A673 (cell line): ENCODE measurements around the gene LPP. TPM values are rescaled to one million over a fixed set of nuclear protein-coding genes. Genes with fewer than 3 reads are reported as not detected.

ENCODE experiments used
- BruUV-seq: library from RNA; stranded (reverse); fragments of 400-500 nt; replicated peaks from 2 replicates; lab custom pipeline; 2021; lab: Mats Ljungman, UMichigan
- CTCF ChIA-PET: fragments of 300-600 bp; sonication (Branson Sonifier 250); formaldehyde crosslinking; loops from one replicate; lab custom pipeline; 2022; ENCODE audit warnings: antibody characterized with exemption; lab: Charles Lee
- POLR2A ChIA-PET: fragments of 300-600 bp; sonication (Branson Sonifier 250); formaldehyde crosslinking; loops from one replicate; lab custom pipeline; 2022; ENCODE audit warnings: antibody characterized with exemption; ENCODE audit not compliant: low non-redundant PET; lab: Charles Lee
- DNase-seq: peaks from one replicate; pipeline ENCODE4 v3.0.0-alpha.2; 2015; ENCODE audit warnings: low spot score
- H3K27ac ChIP-seq: fragments of 200-600 bp; sonication (generic); 2 replicates; pipeline ENCODE4 v1.5.1; 2016; ENCODE audit warnings: mixed run types, low read depth, mild to moderate bottlenecking, mixed read lengths, antibody characterized with exemption, low read length; ENCODE audit not compliant: poor library complexity, severe bottlenecking
- H3K27me3 ChIP-seq: fragments of 200-600 bp; sonication (generic); replicated peaks from 2 replicates; pipeline ENCODE4 v1.6.1; 2017; ENCODE audit warnings: mixed run types, low read depth, mild to moderate bottlenecking, mixed read lengths, antibody characterized with exemption, low read length; ENCODE audit not compliant: insufficient read depth, poor library complexity
- H3K36me3 ChIP-seq: fragments of 200-600 bp; sonication (generic); 2 replicates; pipeline ENCODE4 v1.6.1; 2016; ENCODE audit warnings: mixed run types, mild to moderate bottlenecking, mixed read lengths, antibody characterized with exemption, low read length; ENCODE audit not compliant: insufficient read depth, poor library complexity, severe bottlenecking
- H3K4me1 ChIP-seq: fragments of 200-600 bp; sonication (generic); 2 replicates; pipeline ENCODE4 v1.6.1; 2017; ENCODE audit warnings: mixed run types, mild to moderate bottlenecking, mixed read lengths, antibody characterized with exemption, low read length; ENCODE audit not compliant: insufficient read depth, poor library complexity, severe bottlenecking
- H3K4me3 ChIP-seq: fragments of 200-600 bp; sonication (generic); 2 replicates; pipeline ENCODE4 v1.5.1; 2016; ENCODE audit warnings: low read depth, mixed run types, mild to moderate bottlenecking, mixed read lengths, low read length; ENCODE audit not compliant: poor library complexity, severe bottlenecking
- H3K9me3 ChIP-seq: fragments of 200-600 bp; sonication (generic); 2 replicates; pipeline ENCODE4 v1.6.1; 2016; ENCODE audit warnings: mixed run types, low read depth, mild to moderate bottlenecking, mixed read lengths, antibody characterized with exemption, low read length; ENCODE audit not compliant: poor library complexity, severe bottlenecking
- EZH2 ChIP-seq: fragments of 200-600 bp; sonication (generic); IDR thresholded peaks from 2 replicates; pipeline ENCODE4 v1.6.1; 2017; ENCODE audit warnings: borderline replicate concordance, low read depth, mild to moderate bottlenecking, mixed read lengths, antibody characterized with exemption, low read length; ENCODE audit not compliant: poor library complexity, severe bottlenecking
- intact Hi-C: fragments of 100-400 bp; cut with micrococcal nuclease; formaldehyde crosslinking; loops from one replicate; pipeline ENCODE4 v1.10.0; 2022; ENCODE audit not compliant: unreplicated experiment
- total RNA-seq: library from RNA; stranded (reverse); gene quantifications from 2 replicates; pipeline ENCODE4 v1.2.3, GENCODE V29; 2021
- TF ChIP-seq, protein P1 (sequence below): fragments of 300-800, 200-600 bp; sonication (generic); conservative IDR thresholded peaks from 2 replicates; pipeline ENCODE4 v1.5.1; 2017; ENCODE audit warnings: low read depth, mild to moderate bottlenecking, antibody characterized with exemption, low read length, moderate library complexity, mixed read lengths

The LPP gene
- total RNA-seq, 1 experiment from 2014 or later: 39.7 TPM

DNA sequence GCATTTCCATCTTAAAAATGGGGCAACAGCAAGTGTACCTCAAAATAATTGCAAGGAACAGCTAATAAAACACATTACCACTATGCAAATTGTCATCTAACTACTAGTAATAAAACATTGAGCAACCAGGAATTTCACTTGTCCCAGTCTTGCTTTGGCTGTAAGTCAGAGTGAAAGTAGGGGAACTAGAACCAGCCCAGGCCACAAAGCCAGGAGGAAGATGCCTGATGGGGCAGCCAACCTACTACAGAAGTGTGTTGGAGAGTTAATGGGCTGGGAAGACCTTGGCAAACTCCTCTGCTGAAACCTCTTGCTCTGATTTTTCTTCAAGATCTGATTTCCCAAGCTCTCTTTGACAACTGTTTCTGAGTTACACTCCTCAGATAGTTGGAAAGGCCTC is 40.2 kb upstream of the LPP start:
- TF ChIP-seq, protein P1, sequence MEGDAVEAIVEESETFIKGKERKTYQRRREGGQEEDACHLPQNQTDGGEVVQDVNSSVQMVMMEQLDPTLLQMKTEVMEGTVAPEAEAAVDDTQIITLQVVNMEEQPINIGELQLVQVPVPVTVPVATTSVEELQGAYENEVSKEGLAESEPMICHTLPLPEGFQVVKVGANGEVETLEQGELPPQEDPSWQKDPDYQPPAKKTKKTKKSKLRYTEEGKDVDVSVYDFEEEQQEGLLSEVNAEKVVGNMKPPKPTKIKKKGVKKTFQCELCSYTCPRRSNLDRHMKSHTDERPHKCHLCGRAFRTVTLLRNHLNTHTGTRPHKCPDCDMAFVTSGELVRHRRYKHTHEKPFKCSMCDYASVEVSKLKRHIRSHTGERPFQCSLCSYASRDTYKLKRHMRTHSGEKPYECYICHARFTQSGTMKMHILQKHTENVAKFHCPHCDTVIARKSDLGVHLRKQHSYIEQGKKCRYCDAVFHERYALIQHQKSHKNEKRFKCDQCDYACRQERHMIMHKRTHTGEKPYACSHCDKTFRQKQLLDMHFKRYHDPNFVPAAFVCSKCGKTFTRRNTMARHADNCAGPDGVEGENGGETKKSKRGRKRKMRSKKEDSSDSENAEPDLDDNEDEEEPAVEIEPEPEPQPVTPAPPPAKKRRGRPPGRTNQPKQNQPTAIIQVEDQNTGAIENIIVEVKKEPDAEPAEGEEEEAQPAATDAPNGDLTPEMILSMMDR: no peak
- no peak for TF ChIP-seq EZH2
- H3K4me3 ChIP-seq: no peak overlapping the region
- ChIA-PET CTCF (no interaction called here), POLR2A (no interaction called here)
- no peaks in the 10 kb centered on the region for H3K27me3 ChIP-seq
- intact Hi-C loops: no loop called here
- DNase-seq: no peak
- no peaks in the 10 kb centered on the region for H3K36me3 ChIP-seq
- no TSS peak for BruUV-seq
- no peak overlapping the region for H3K27ac ChIP-seq
- no peaks in the 10 kb centered on the region for H3K4me1 ChIP-seq
- H3K9me3 ChIP-seq: no peaks in the 10 kb centered on the region

DNA sequence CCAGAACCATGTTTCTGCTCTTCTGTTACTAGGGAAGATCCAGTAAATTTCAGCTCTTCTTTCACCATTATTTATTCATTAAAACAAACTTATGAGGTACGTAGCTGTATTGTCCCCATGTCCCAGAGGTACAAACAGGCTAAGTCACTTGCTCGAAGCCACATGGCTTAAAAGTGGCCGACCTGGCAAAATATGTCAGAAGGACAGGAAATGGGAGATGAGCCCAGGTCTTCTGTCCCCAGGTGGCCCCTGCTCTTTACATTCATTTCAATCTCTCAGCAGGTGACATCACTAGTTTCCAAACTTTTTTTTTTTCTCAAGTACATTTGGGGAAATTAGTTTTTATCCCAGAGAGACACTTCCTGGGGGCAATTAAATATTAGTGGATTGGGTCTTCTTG is 34.1 kb upstream of the LPP start:
- no peak overlapping the region for H3K4me3 ChIP-seq
- H3K4me1 ChIP-seq: no peaks in the 10 kb centered on the region
- H3K27me3 ChIP-seq: no peaks in the 10 kb centered on the region
- no TSS peak for BruUV-seq
- POLR2A ChIA-PET: no interaction called here
- no peak for DNase-seq
- intact Hi-C loops: no loop called here
- CTCF ChIA-PET: no interaction called here
- TF ChIP-seq, protein P1: no peak
- TF ChIP-seq EZH2: no peak
- no peak overlapping the region for H3K27ac ChIP-seq
- no peaks in the 10 kb centered on the region for H3K36me3 ChIP-seq
- H3K9me3 ChIP-seq: no peaks in the 10 kb centered on the region

DNA sequence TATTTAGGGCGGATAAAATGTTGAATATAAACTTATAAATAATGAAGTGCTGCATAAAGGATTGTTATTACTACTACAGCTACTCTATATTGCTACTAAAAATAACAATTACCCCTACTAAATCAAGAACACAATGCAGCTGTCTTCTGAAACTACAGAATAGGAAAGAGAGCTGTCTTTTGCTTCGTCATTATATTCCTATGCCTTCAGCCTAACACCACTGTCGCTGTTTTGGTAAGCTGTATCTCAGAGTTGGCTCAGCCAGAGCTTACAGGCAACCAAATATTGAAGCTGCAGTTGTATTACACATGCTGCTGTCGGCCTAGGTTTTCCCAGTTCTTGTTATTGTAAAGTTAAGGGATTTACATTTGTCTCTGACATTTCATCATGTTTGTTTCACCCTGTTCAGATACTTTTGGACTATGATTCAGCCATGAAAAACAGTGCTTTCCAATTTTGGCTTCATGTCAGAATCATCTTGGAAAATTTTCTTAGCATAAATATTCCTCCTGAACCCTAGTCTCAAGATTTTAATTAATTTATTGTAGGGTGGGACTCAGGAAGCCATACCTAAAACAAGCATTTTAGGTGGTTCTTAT is 31.3 kb upstream of the LPP start:
- Histone ChIP-seq H3K4me1 (no peaks in the 10 kb centered on the region), H3K4me3 (no peak overlapping the region), H3K36me3 (no peaks in the 10 kb centered on the region), H3K9me3 (no peaks in the 10 kb centered on the region), H3K27ac (no peak overlapping the region), H3K27me3 (no peaks in the 10 kb centered on the region)
- TF ChIP-seq EZH2: no peak
- TF ChIP-seq, protein P1: no peak
- ChIA-PET CTCF (no interaction called here), POLR2A (no interaction called here)
- DNase-seq: no peak
- BruUV-seq: no TSS peak
- intact Hi-C loops: no loop called here
